ENCODE data around the gene APOC4.

The APOC4 gene

GRCh38 chr19:44942067-44942571 lies at the start of gene APOC4:
Gene APOC4 (plus strand): TSS chr19:44942237. CDS start chr19:44942278, 41 bp downstream.
- no peak within 1 kb of the TSS for H3K4me3 ChIP-seq (ENCODE audit: low read depth, low read length)
- TF ChIP-seq, protein P1, sequence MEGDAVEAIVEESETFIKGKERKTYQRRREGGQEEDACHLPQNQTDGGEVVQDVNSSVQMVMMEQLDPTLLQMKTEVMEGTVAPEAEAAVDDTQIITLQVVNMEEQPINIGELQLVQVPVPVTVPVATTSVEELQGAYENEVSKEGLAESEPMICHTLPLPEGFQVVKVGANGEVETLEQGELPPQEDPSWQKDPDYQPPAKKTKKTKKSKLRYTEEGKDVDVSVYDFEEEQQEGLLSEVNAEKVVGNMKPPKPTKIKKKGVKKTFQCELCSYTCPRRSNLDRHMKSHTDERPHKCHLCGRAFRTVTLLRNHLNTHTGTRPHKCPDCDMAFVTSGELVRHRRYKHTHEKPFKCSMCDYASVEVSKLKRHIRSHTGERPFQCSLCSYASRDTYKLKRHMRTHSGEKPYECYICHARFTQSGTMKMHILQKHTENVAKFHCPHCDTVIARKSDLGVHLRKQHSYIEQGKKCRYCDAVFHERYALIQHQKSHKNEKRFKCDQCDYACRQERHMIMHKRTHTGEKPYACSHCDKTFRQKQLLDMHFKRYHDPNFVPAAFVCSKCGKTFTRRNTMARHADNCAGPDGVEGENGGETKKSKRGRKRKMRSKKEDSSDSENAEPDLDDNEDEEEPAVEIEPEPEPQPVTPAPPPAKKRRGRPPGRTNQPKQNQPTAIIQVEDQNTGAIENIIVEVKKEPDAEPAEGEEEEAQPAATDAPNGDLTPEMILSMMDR (IDR thresholded peaks at IDR 0.05; ENCODE audit: low read depth, low read length) = no peak

DNA sequence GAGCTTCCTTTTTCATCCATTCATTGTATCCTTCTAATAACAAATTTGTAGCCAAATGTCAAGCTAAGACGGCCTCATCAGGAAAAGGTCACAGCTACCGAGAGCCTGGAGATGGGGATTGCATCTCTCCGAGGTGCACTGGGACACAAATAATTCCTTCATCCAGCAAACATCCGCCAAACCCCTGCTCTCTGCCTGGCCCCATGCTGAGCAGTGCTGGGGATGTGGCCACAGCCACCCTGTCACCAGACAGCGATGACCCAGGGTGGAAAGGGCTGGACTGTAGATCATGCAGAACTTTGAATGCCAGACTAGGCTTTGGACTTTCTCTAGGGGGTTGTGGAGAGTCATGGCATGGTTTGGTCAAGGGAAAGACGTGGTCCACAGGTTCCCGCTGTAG lies 49.1 kb upstream of the APOC4 start:
- no peak overlapping the region for H3K4me3 ChIP-seq (ENCODE audit: low read depth, low read length)
- TF ChIP-seq, protein P1 (IDR thresholded peaks at IDR 0.05; ENCODE audit: low read depth, low read length) = no peak

DNA sequence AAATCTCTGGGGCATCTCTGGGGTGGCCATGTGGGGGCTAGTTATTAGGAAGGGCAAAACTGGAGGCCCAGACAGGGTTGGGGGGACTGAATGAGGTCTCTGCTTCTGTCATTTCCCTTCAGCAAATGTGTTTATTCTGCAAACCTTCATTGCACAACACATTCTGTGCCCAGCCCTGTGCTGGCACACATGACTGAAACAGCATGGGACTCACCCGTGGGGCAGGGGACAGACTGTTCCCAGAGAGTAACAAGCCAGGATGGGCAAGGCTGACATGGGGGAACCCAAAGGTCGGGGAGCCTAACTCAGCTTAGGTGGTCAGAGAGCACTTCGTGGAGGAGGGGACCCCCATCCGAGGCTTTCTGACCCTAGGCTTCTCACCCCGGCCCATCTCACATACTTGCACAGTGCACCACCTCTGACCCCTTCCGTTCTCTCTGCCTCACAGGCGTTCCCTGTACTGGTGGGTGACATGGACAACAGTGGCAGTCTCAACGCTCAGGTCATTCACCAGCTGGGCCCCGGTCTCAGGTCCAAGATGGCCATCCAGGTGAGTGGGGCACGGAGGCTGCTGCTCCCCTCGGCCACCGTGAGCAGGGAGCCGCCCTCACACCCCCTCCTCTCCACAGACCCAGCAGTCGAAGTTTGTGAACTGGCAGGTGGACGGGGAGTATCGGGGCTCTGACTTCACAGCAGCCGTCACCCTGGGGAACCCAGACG lies 48.5 kb upstream of the APOC4 start:
- no peak overlapping the region for H3K4me3 ChIP-seq (ENCODE audit: low read depth, low read length)

DNA sequence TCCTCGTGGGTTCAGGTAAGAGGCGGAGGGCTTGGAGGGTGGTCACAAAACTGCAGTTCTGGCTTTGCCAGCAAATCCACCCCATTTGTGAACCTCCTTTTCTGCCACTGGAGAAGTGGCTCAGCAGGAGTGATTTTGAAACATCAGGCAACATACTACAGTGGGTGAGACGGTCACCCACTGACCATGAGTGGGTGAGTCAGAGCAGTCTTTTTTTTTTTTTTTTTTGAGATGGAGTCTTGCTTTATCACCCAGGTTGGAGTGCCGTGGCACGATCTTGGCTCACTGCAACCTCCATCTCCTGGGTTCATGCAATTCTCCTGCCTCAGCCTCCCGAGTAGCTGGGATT lies 48.0 kb upstream of the APOC4 start:
- TF ChIP-seq, protein P1 (IDR thresholded peaks at IDR 0.05; ENCODE audit: low read depth, low read length) = no peak
- no peak overlapping the region for H3K4me3 ChIP-seq (ENCODE audit: low read depth, low read length)

More for the DNA sequence above, 48.5 kb upstream of the APOC4 start:
- TF ChIP-seq, protein P1 (IDR thresholded peaks at IDR 0.05; ENCODE audit: low read depth, low read length) = no peak

DNA sequence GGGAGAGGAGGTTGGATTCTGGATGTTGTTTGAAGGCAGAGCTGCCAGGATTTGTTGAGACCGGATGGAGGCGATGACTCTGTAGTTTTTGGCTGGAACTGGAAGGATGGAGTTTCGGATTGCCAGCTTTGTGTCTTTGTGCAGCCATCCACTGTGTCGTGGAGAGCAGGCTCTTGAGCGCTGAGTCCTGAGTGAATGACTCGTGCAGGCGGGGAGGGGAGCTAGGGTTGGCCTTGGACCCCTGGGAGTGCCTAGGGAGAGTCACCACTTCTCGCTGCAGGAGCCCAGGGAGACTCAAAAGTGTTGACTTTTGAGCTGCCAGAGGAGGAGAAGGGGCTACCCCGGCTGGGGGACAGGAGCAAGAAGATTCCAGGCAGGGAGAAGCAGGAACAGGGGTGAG lies 47.1 kb upstream of the APOC4 start:
- TF ChIP-seq, protein P1 (IDR thresholded peaks at IDR 0.05; ENCODE audit: low read depth, low read length) = no peak
- H3K4me3 ChIP-seq (ENCODE audit: low read depth, low read length) = no peak overlapping the region

GRCh38 chr19:44897835-44898234 lies 44.2 kb upstream of the APOC4 start:
- H3K4me3 ChIP-seq (ENCODE audit: low read depth, low read length) = no peak overlapping the region
- TF ChIP-seq, protein P1 (IDR thresholded peaks at IDR 0.05; ENCODE audit: low read depth, low read length) = no peak

Measured in WI38 (cell line).